ENCODE measurements around the gene LRP1B.

DNA sequence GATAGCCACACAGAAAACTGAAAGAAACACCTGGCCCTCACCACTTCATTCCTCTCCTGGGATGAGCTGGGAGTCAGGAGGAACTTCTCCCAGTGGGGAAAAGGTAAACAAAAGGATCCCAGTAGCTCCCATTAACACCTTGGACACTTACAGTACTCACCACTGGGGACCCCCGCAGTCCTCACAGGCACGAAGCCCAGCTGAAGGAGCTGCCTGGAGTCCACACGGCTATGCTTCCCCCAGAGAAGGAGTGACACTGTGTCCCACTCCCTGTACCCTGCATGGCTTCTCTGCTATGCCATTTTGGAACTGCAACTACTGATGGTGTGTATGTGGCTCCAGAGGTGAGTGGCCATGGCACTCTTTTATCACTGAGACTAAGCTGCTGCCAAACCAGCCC is 1565.1 kb downstream of the LRP1B start:
- TF ChIP-seq, protein P1, sequence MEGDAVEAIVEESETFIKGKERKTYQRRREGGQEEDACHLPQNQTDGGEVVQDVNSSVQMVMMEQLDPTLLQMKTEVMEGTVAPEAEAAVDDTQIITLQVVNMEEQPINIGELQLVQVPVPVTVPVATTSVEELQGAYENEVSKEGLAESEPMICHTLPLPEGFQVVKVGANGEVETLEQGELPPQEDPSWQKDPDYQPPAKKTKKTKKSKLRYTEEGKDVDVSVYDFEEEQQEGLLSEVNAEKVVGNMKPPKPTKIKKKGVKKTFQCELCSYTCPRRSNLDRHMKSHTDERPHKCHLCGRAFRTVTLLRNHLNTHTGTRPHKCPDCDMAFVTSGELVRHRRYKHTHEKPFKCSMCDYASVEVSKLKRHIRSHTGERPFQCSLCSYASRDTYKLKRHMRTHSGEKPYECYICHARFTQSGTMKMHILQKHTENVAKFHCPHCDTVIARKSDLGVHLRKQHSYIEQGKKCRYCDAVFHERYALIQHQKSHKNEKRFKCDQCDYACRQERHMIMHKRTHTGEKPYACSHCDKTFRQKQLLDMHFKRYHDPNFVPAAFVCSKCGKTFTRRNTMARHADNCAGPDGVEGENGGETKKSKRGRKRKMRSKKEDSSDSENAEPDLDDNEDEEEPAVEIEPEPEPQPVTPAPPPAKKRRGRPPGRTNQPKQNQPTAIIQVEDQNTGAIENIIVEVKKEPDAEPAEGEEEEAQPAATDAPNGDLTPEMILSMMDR (IDR thresholded peaks at IDR 0.05): no peak
- TF ChIP-seq JUND (IDR thresholded peaks at IDR 0.05): no peak
- TF ChIP-seq TEAD4 (IDR thresholded peaks at IDR 0.05; ENCODE audit: borderline replicate concordance, insufficient read depth): no peak
- TF ChIP-seq, protein P2, sequence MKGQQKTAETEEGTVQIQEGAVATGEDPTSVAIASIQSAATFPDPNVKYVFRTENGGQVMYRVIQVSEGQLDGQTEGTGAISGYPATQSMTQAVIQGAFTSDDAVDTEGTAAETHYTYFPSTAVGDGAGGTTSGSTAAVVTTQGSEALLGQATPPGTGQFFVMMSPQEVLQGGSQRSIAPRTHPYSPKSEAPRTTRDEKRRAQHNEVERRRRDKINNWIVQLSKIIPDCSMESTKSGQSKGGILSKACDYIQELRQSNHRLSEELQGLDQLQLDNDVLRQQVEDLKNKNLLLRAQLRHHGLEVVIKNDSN (IDR thresholded peaks at IDR 0.05; ENCODE audit: borderline replicate concordance, low read depth): no peak
- no peak for TF ChIP-seq FOXJ3 (CRISPR knock-in tag; IDR thresholded peaks at IDR 0.05)
- TF ChIP-seq, protein P3, sequence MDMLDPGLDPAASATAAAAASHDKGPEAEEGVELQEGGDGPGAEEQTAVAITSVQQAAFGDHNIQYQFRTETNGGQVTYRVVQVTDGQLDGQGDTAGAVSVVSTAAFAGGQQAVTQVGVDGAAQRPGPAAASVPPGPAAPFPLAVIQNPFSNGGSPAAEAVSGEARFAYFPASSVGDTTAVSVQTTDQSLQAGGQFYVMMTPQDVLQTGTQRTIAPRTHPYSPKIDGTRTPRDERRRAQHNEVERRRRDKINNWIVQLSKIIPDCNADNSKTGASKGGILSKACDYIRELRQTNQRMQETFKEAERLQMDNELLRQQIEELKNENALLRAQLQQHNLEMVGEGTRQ (IDR thresholded peaks at IDR 0.05; ENCODE audit: borderline replicate concordance, low read depth, low read length): no peak
- no peak for TF ChIP-seq CHD2 (IDR thresholded peaks at IDR 0.05; ENCODE audit: low read length, partially characterized antibody)
